Lung microvascular endothelial cell (primary cell): ENCODE results near the gene ANKRD62. TPM values are rescaled to one million over a fixed set of nuclear protein-coding genes. Genes with fewer than 3 reads are reported as not detected.
"Not testable (repeated sequence)": the region's sequence is repeated elsewhere in the genome, so short reads cannot be mapped to it uniquely, and the experiment has no call there.

Source experiments
- DNase-seq, 2 donors: peaks; one replicate each; pipeline versions ENCODE4 v3.0.0 to v3.0.0-alpha.2; 2010; ENCODE audit warnings: low read depth in 2 of 2
- total RNA-seq: library from RNA; depleted of rRNA; stranded (reverse); fragments of >200 nt; gene quantifications from 2 replicates; pipeline ENCODE4 v1.2.1, GENCODE V29; 2014

ANKRD62 gene
- total RNA-seq, 1 donor from 2014 or later, result not detected

GRCh38 chr18:12092398-12093229 is 1.0 kb upstream of the ANKRD62 start:
- peak in 1 of 2 donors; percentile 70 for DNase-seq

- no peak for DNase-seq
Measured at GRCh38 chr18:12098374-12098773, 4.7 kb downstream of the ANKRD62 start.

- DNase-seq, result no peak
Measured at GRCh38 chr18:12099160-12099559, 5.5 kb downstream of the ANKRD62 start.

- DNase-seq, result no peak
Measured at GRCh38 chr18:12101266-12101665, 7.6 kb downstream of the ANKRD62 start.

GRCh38 chr18:12102136-12102842 is 8.6 kb downstream of the ANKRD62 start:
- no peak for DNase-seq

GRCh38 chr18:12106471-12106870 is 12.8 kb downstream of the ANKRD62 start:
- DNase-seq, result no peak

GRCh38 chr18:12109836-12110235 is 16.2 kb downstream of the ANKRD62 start:
- DNase-seq, result no peak

GRCh38 chr18:12113999-12114646 is 20.5 kb downstream of the ANKRD62 start:
- no peak for DNase-seq

GRCh38 chr18:12119358-12119757 is 25.7 kb downstream of the ANKRD62 start:
- DNase-seq, result no peak

GRCh38 chr18:12121175-12122042 is 27.8 kb downstream of the ANKRD62 start:
- DNase-seq, result peak in 1 of 2 donors; percentile 24

- not testable (repeated sequence) for DNase-seq
Measured at GRCh38 chr18:12122043-12122389, 28.4 kb downstream of the ANKRD62 start.

GRCh38 chr18:12127647-12128046 is 34.0 kb downstream of the ANKRD62 start:
- DNase-seq, result not testable (repeated sequence)

GRCh38 chr18:12138831-12139230 is 45.2 kb downstream of the ANKRD62 start:
- DNase-seq, result not testable (repeated sequence)

- not testable (repeated sequence) for DNase-seq
Measured at GRCh38 chr18:12140866-12141265, 47.2 kb downstream of the ANKRD62 start.

GRCh38 chr18:12141778-12142177 is 48.1 kb downstream of the ANKRD62 start:
- DNase-seq, result not testable (repeated sequence)

- DNase-seq, result not testable (repeated sequence)
Measured at GRCh38 chr18:12149431-12149830, 55.8 kb downstream of the ANKRD62 start.

GRCh38 chr18:12154361-12154760 is 60.7 kb downstream of the ANKRD62 start:
- DNase-seq, result no peak

- DNase-seq, result no peak
Measured at GRCh38 chr18:12155996-12156395, 62.4 kb downstream of the ANKRD62 start.

GRCh38 chr18:12159446-12159845 is 65.8 kb downstream of the ANKRD62 start:
- DNase-seq, result no peak

GRCh38 chr18:12162786-12163185 is 69.1 kb downstream of the ANKRD62 start:
- DNase-seq, result no peak

- no peak for DNase-seq
Measured at GRCh38 chr18:12165038-12165768, 71.6 kb downstream of the ANKRD62 start.
